ENCODE data around the gene SMIM24.

SMIM24 gene

DNA sequence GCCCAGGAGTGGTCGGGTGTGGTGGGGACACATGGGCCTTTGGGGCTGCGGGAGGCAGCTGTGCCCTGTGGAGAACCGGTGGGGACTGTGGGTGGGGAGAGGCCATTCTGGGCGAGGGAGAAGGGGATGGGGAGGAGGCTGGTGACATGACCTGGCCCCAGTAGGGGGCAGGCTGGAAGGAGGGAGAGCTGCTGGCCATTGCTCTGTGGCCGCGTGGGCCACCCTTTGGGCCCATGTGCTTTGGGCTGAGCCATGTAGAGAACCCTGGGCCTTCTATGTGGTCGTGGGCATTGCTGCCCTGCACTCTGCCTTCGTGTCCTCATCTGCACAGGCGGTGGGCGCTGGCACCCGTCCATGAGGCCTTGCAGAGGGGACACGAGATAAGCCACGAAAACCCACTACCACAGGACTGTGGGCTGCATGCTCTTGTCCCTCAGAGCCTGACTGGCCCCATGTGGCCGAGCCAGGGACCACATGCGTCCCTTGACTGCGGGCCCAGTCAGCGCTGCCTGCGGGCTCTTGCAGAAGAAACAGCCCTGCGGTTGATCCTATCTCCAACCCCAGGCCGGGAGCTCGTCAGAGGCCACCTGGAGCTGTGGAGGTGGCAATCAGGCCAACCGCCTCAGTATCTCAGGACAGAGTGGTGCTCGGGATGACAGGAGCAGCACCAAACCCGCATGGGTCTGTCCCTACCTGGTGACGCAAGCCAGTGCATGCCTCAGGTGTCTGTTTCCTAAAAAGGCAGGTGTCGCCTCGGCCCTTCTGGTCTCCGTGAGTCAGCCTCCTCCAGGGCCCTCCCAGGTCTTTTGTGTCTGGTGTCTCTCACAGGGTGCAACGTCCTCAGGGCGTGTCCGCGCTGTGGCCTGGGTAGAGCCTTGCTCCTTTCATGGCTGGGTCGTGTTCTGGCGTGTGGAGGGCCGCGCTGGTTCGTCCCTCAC, 40.1 kb upstream of the SMIM24 start:
- no peak for DNase-seq (ENCODE audit: extremely low spot score)
- ChIA-PET CTCF (interaction anchor here (1.8 kb wide), 1 partner anchor 36 kb away, joined by 6 read pairs; no protein-coding TSS in a partner anchor), POLR2A (no interaction called here)
- no peak for TF ChIP-seq CTCF (IDR thresholded peaks at IDR 0.05; ENCODE audit: control extremely low read depth, extremely low read depth, low read depth, missing control alignments)

GRCh38 chr19:3519126-3519525, 38.8 kb upstream of the SMIM24 start:
- DNase-seq (ENCODE audit: extremely low spot score): no peak
- TF ChIP-seq CTCF (IDR thresholded peaks at IDR 0.05; ENCODE audit: control extremely low read depth, extremely low read depth, low read depth, missing control alignments): no peak
- ChIA-PET CTCF (interaction anchor here (1.4 kb wide), 1 partner anchor 8 kb away, joined by 3 read pairs; no protein-coding TSS in a partner anchor), POLR2A (interaction anchor here (0.6 kb wide), 1 partner anchor 725 kb away, joined by 5 read pairs; no protein-coding TSS in a partner anchor)

DNA sequence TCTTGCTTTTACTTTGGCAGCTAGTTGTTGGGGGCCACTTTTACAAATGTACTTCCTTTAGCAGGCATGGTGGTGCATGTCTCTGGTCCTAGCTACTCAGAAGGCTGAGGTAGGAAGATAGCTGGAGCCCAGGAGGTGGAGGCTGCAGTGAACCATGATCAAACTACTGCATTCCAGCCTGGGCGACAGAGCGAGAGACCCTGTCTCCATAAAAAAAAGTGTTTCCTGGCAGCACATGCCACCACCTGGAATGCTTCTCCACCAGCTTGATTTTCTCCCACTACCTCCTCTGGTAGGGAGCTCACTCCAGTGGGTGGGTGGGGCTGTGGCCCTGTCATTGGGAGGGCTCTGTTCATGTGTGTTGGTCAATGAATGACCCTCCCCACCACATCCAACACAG, 38.3 kb upstream of the SMIM24 start:
- ChIA-PET CTCF (interaction anchor here (1.4 to 2.6 kb wide), 2 partner anchors 8 to 26 kb away, joined by 3 to 11 read pairs; no protein-coding TSS in a partner anchor), POLR2A (interaction anchor here (0.6 kb wide), 1 partner anchor 725 kb away, joined by 5 read pairs; no protein-coding TSS in a partner anchor)
- TF ChIP-seq CTCF (IDR thresholded peaks at IDR 0.05; ENCODE audit: control extremely low read depth, extremely low read depth, low read depth, missing control alignments): no peak
- DNase-seq (ENCODE audit: extremely low spot score): no peak

- no peak for TF ChIP-seq CTCF (IDR thresholded peaks at IDR 0.05; ENCODE audit: control extremely low read depth, extremely low read depth, low read depth, missing control alignments)
- no peak for DNase-seq (ENCODE audit: extremely low spot score)
- CTCF ChIA-PET: interaction anchor here (1.1 to 2.6 kb wide), 4 partner anchors 8 to 243 kb away, joined by 3 to 11 read pairs (median 3); no protein-coding TSS in a partner anchor
- POLR2A ChIA-PET: no interaction called here
Measured at GRCh38 chr19:3518255-3518654, 37.9 kb upstream of the SMIM24 start.

DNA sequence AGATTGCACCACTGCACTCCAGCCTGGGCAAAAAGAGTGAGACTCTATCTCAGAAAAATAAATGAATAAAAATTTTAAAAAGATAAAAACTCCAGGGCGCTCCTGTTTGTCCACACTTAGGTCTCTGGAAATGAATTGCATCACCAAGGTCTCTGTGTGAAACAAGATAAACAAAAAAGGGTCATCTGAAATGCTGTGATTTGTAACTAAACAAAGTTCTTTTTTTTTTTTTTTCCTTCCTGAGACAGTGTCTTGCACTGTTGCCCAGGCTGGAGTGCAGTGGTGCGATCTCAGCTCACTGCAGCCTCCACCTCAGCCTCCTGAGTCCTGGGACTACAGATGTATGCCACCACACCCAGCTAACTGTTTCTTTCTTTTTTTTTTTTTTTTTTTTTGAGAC, 37.3 kb upstream of the SMIM24 start:
- ChIA-PET CTCF (interaction anchor here (1.1 to 2.6 kb wide), 4 partner anchors 9 to 242 kb away, joined by 3 to 11 read pairs (median 3); no protein-coding TSS in a partner anchor), POLR2A (no interaction called here)
- TF ChIP-seq CTCF (IDR thresholded peaks at IDR 0.05; ENCODE audit: control extremely low read depth, extremely low read depth, low read depth, missing control alignments): no peak
- no peak for DNase-seq (ENCODE audit: extremely low spot score)

DNA sequence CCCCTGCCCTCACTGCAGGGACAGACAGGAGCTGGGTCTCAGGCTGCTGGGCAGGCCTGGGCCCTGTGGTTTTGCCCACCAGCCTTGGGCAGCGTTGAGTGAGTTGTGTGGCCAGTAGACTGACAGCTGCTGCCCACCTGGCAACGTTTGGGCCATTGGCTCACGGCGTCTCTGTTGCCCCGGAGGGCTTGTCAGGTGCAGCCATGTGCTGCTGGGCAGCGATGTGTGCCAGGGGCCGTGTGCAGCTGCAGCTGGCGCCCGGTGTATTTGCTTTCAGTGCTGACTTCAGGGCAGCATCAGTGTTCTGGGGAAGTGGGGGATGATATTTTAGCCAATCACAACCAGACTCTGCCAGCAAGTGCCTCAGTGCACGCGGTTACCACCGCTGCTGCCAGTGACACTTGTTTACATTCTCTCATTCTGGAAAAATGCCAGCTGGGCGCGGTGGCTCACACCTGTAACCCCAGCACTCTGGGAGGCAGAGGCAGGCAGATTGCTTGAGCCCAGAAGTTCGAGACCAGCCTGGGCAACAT, 36.4 kb upstream of the SMIM24 start:
- no peak for TF ChIP-seq CTCF (IDR thresholded peaks at IDR 0.05; ENCODE audit: control extremely low read depth, extremely low read depth, low read depth, missing control alignments)
- no peak for DNase-seq (ENCODE audit: extremely low spot score)
- POLR2A ChIA-PET: no interaction called here
- CTCF ChIA-PET: interaction anchor here (0.9 to 2.6 kb wide), 6 partner anchors 25 to 87 kb away, joined by 3 to 11 read pairs (median 3); no protein-coding TSS in a partner anchor
